ENCODE results near the gene SUGCT.

The SUGCT gene

DNA sequence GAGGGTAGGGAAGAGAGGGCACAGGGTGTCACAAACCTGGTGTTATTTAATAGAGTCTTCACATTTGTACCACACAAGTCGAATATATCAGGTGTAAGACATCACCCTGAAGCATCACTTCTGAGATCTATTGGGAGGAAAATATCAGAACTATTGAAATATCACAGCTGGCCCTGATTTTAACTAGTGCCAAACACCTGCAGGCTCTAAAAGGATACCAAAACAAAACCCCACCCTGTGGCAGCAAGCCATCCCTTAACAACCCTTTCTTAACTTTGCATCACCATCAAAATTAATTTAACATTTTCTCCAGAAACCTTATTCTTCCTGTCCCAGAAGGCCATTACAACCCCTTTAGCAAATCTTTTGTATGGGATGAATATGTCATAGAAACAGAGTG, 365.4 kb downstream of the SUGCT start:
- TF ChIP-seq, protein P1, sequence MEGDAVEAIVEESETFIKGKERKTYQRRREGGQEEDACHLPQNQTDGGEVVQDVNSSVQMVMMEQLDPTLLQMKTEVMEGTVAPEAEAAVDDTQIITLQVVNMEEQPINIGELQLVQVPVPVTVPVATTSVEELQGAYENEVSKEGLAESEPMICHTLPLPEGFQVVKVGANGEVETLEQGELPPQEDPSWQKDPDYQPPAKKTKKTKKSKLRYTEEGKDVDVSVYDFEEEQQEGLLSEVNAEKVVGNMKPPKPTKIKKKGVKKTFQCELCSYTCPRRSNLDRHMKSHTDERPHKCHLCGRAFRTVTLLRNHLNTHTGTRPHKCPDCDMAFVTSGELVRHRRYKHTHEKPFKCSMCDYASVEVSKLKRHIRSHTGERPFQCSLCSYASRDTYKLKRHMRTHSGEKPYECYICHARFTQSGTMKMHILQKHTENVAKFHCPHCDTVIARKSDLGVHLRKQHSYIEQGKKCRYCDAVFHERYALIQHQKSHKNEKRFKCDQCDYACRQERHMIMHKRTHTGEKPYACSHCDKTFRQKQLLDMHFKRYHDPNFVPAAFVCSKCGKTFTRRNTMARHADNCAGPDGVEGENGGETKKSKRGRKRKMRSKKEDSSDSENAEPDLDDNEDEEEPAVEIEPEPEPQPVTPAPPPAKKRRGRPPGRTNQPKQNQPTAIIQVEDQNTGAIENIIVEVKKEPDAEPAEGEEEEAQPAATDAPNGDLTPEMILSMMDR (IDR thresholded peaks at IDR 0.05; ENCODE audit: control extremely low read depth, extremely low read depth, low read depth, missing control alignments): no peak
- POLR2A ChIA-PET: no interaction called here
- no peak for DNase-seq (ENCODE audit: extremely low spot score)
- CTCF ChIA-PET: interaction anchor here (1.3 kb wide), 1 partner anchor 17 kb away, joined by 3 read pairs; no protein-coding TSS in a partner anchor

DNA sequence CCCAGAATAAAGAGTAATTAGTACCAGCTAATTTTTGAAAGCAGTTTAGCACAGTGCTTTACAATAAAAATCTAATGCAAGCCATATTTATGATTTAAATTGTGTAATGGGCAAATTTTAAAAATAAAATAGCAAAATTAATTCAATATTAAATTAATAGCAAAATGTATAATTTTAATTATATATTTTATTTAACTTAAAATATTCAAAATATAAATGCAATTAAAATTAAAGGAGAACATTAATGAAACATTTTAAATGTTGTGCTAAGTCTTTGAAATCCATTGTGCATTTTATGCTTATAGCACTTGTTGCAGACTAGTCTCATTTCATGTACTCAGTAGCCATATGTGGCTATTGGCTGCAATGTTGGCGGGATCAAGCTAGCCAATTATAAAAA, 367.6 kb downstream of the SUGCT start:
- ChIA-PET POLR2A (no interaction called here), CTCF (no interaction called here)
- DNase-seq (ENCODE audit: extremely low spot score): no peak
- TF ChIP-seq, protein P1 (IDR thresholded peaks at IDR 0.05; ENCODE audit: control extremely low read depth, extremely low read depth, low read depth, missing control alignments): no peak

DNA sequence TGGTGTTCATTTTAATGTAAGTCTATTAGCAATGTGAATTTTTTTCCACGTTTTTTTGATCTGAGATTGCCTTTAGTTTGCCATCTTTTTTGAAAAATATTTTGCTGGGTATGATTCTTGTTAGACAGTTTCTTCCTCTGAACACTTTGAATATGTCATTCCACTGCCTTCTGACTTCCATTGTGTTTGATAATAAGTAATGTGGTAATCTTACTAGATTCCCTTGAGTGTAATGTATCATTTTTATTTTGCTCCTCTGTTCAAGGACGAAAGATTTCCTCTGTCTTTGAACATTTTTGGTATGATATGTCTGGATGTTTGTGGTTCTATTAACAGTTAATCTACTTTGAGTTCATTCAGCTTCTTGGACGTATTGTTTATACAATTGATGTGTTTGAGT, 371.4 kb downstream of the SUGCT start:
- POLR2A ChIA-PET: no interaction called here
- DNase-seq (ENCODE audit: extremely low spot score): no peak
- CTCF ChIA-PET: interaction anchor here (0.9 kb wide), 1 partner anchor 272 kb away, joined by 3 read pairs; no protein-coding TSS in a partner anchor
- TF ChIP-seq, protein P1 (IDR thresholded peaks at IDR 0.05; ENCODE audit: control extremely low read depth, extremely low read depth, low read depth, missing control alignments): no peak

DNA sequence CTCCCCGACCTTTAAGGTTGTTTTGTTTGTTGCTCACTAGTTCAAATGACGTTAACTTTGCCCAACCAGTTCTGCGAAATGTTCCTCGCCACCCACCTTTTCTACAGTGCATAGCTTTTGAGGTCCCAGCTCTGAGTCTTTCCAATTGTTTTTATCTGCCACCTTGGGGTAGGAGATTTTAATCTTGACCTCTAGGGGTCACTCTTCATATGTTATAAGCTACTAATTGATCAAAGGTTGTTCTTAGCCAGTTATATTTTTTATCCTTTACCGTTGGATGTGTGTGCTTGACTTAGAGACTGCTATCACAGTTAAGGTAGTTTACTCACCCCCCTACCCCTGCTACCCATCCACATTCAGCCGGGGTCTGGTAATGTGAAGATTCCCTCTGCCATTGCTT, 372.4 kb downstream of the SUGCT start:
- TF ChIP-seq, protein P1 (IDR thresholded peaks at IDR 0.05; ENCODE audit: control extremely low read depth, extremely low read depth, low read depth, missing control alignments): peak; percentile 21
- peak; percentile 15 for DNase-seq (ENCODE audit: extremely low spot score)
- POLR2A ChIA-PET: no interaction called here
- CTCF ChIA-PET: interaction anchor here (0.7 to 2.2 kb wide), 9 partner anchors 9 to 1198 kb away, joined by 3 to 12 read pairs (median 3); no protein-coding TSS in a partner anchor

DNA sequence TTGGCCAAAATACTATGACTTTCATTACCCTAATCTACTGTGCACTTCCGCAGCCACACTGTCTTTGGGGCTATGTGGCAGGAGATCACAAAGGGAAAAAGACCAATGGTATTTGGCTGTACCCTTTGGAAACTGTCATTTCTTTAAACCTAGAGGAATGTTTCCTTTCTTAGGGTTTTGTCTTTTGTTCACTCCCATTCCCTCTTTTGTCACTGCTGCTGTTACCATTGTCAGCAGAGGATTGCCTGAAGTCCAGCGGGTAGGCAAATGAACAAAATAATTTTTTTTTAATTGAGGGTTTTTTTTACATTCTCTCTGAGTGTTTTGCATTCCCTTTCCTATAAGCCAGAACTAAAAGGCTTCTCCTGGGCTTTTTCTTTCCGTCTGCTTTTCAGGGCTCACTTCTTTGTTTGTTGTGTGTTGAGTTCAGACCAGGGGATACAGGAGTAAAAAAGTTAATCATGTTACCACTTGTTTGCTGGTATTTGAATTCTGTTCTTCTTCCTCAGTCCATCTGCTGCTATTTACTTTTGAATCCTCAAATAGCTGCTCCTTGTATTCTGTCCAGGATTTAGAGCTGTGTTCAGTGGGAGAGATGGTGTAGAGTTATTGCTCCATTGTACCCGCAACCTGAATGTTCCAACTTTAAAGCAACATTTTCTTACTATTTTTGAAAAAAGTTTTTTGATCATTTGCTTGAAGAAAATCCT, 374.6 kb downstream of the SUGCT start:
- ChIA-PET CTCF (no interaction called here), POLR2A (no interaction called here)
- no peak for DNase-seq (ENCODE audit: extremely low spot score)
- TF ChIP-seq, protein P1 (IDR thresholded peaks at IDR 0.05; ENCODE audit: control extremely low read depth, extremely low read depth, low read depth, missing control alignments): no peak

DNA sequence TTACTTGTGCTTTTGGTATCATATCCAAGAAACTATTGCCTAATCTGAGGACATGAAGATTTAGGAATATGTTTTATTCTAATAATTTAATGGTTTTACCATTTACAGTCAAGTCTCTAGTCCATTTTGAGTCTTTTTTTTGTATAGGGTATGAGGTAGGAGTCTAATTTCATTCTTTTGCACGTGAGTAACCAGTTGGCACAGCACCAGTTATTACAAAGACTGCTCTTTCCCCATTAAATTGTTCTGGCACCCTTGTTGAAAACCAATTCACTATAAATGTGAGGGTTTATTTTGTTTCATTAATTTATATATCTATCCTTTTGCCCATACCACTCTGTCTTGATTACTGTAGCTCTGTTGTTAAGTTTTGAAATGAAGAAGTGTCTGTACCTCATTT, 381.6 kb downstream of the SUGCT start:
- TF ChIP-seq, protein P1 (IDR thresholded peaks at IDR 0.05; ENCODE audit: control extremely low read depth, extremely low read depth, low read depth, missing control alignments): no peak
- ChIA-PET POLR2A (no interaction called here), CTCF (interaction anchor here (1.3 to 2.5 kb wide), 2 partner anchors 9 to 16 kb away, joined by 3 to 10 read pairs; no protein-coding TSS in a partner anchor)
- DNase-seq (ENCODE audit: extremely low spot score): no peak
